GM23338 (cell line): ENCODE results near the gene PRSS57. TPM values are rescaled to one million over a fixed set of nuclear protein-coding genes. Genes with fewer than 3 reads are reported as not detected.

Source experiments
- ATAC-seq: fragments of 200-7000 bp; cut with Tn5 transposase; 3 replicates; pipeline ENCODE4 v1.9.1; 2020
- DNase-seq: peaks from one replicate; pipeline ENCODE4 v3.0.0-alpha.2; 2015; ENCODE audit warnings: low spot score
- H2AFZ ChIP-seq: fragments of 200-600 bp; sonication (generic); 2 replicates; pipeline ENCODE4 v1.8.0; 2016; ENCODE audit warnings: antibody characterized with exemption, mild to moderate bottlenecking, moderate library complexity
- H3F3A ChIP-seq: fragments of 200-600 bp; sonication (generic); replicated peaks from 2 replicates; pipeline ENCODE4 v1.8.0; 2017; ENCODE audit warnings: antibody characterized with exemption, mixed run types, low read depth
- H3K27ac ChIP-seq: fragments of 200-600 bp; sonication (generic); 2 replicates; pipeline ENCODE4 v1.6.1; 2016; ENCODE audit warnings: low read depth
- H3K27me3 ChIP-seq: fragments of 200-600 bp; sonication (generic); 2 replicates; pipeline ENCODE4 v1.8.0; 2016; ENCODE audit warnings: mild to moderate bottlenecking, mixed run types, moderate library complexity; ENCODE audit not compliant: insufficient read depth
- H3K36me3 ChIP-seq: fragments of 200-600 bp; sonication (generic); 2 replicates; pipeline ENCODE4 v1.8.0; 2016; ENCODE audit warnings: mild to moderate bottlenecking; ENCODE audit not compliant: insufficient read depth
- H3K4me1 ChIP-seq: fragments of 200-600 bp; sonication (generic); 2 replicates; pipeline ENCODE4 v1.8.0; 2016; ENCODE audit warnings: mild to moderate bottlenecking, moderate library complexity; ENCODE audit not compliant: insufficient read depth
- H3K4me2 ChIP-seq: fragments of 200-600 bp; sonication (generic); 2 replicates; pipeline ENCODE4 v1.7.1; 2017; ENCODE audit warnings: mixed run types
- H3K4me3 ChIP-seq: fragments of 200-600 bp; sonication (generic); 2 replicates; pipeline ENCODE4 v1.6.1; 2016; ENCODE audit warnings: mixed run types
- H3K79me2 ChIP-seq: fragments of 200-600 bp; sonication (generic); replicated peaks from 2 replicates; pipeline ENCODE4 v1.8.0; 2017; ENCODE audit warnings: mild to moderate bottlenecking; ENCODE audit not compliant: insufficient read depth
- H3K9me2 ChIP-seq: fragments of 200-600 bp; sonication (generic); 2 replicates; pipeline ENCODE4 v1.8.0; 2017; ENCODE audit not compliant: insufficient read depth
- H4K20me1 ChIP-seq: fragments of 200-600 bp; sonication (generic); replicated peaks from 2 replicates; pipeline ENCODE4 v1.8.0; 2017; ENCODE audit warnings: mild to moderate bottlenecking; ENCODE audit not compliant: insufficient read depth
- H3K27ac Mint-ChIP-seq: 2 replicates; pipeline ENCODE4 v1.8.0; 2020; ENCODE audit warnings: inconsistent platforms, mild to moderate bottlenecking, moderate library complexity, mixed read lengths
- H3K27me3 Mint-ChIP-seq: 3 replicates; pipeline ENCODE4 v1.8.0; 2022; ENCODE audit warnings: low read depth, mild to moderate bottlenecking, moderate library complexity, mixed read lengths, inconsistent platforms; ENCODE audit not compliant: insufficient read depth, poor library complexity
- H3K36me3 Mint-ChIP-seq: 3 replicates; pipeline ENCODE4 v1.8.0; 2021; ENCODE audit warnings: low read depth, mild to moderate bottlenecking, inconsistent platforms, moderate library complexity, mixed read lengths
- H3K4me1 Mint-ChIP-seq: 3 replicates; pipeline ENCODE4 v1.8.0; 2020; ENCODE audit warnings: mild to moderate bottlenecking, inconsistent platforms, mixed read lengths
- H3K4me3 Mint-ChIP-seq: 3 replicates; pipeline ENCODE4 v1.8.0; 2021; ENCODE audit warnings: moderate library complexity, mild to moderate bottlenecking, inconsistent platforms, mixed read lengths
- H3K9me3 Mint-ChIP-seq: 3 replicates; pipeline ENCODE4 v1.8.0; 2020; ENCODE audit warnings: moderate library complexity, mild to moderate bottlenecking, inconsistent platforms, mixed read lengths
- EZH2 ChIP-seq: fragments of 200-600 bp; sonication (generic); IDR thresholded peaks from one replicate; pipeline ENCODE4 v1.8.0; 2017; ENCODE audit warnings: antibody characterized with exemption, mild to moderate bottlenecking, low read depth; ENCODE audit not compliant: unreplicated experiment
- POLR2AphosphoS5 ChIP-seq: IDR thresholded peaks from 2 replicates; pipeline ENCODE4 v1.6.1; 2016; ENCODE audit warnings: antibody characterized with exemption, low read depth
- STAT1 ChIP-seq: IDR thresholded peaks from one replicate; pipeline ENCODE4 v1.6.1; 2016; ENCODE audit warnings: antibody characterized with exemption; ENCODE audit not compliant: unreplicated experiment
- ZNF114 ChIP-seq: fragments of 250-450 bp; sonication (Bioruptor Pico); IDR thresholded peaks from 2 replicates; pipeline ENCODE4 v1.5.0; 2020; ENCODE audit warnings: mild to moderate bottlenecking, moderate library complexity
- ZNF462 ChIP-seq: fragments of 250-450 bp; sonication (Bioruptor Pico); IDR thresholded peaks from 2 replicates; pipeline ENCODE4 v1.5.0; 2020; ENCODE audit warnings: mild to moderate bottlenecking, moderate library complexity
- polyA plus RNA-seq: library from polyadenylated mRNA; unstranded; fragments of >200 nt; fragmentation: Nextera tagmentation; extraction: Ambion mirVana; gene quantifications from 2 replicates; pipeline ENCODE4 v1.2.1, GENCODE V29; 2016
- total RNA-seq: library from RNA; depleted of rRNA; stranded (reverse); fragments of >200 nt; shearing (Covaris generic); gene quantifications from 2 replicates; pipeline ENCODE4 v1.2.3, GENCODE V29; 2014

The PRSS57 gene
- total and polyA plus RNA-seq, 2 experiments from 2014 or later, result 0.34 TPM; not detected in 1

- Mint-ChIP-seq H3K27ac (no peak overlapping the region), H3K4me1 (peaks cover 13% of the 10 kb centered on the region), H3K27me3 (peaks cover 11% of the 10 kb centered on the region), H3K36me3 (peaks cover 7% of the 10 kb centered on the region; the same call in 1 of the 3 replicates), H3K4me3 (peak overlapping the region; percentile 53; the same call in 2 of the 3 replicates), H3K9me3 (peaks cover 18% of the 10 kb centered on the region; the same call in 2 of the 3 replicates)
- Histone ChIP-seq H3K4me1 (peaks cover 10% of the 10 kb centered on the region; the same call in 1 of the 2 replicates), H3K4me3 (no peak overlapping the region), H3K27me3 (peaks cover 10% of the 10 kb centered on the region), H3K27ac (no peak overlapping the region), H3K9me2 (no peaks in the 10 kb centered on the region), H2AFZ (no peak overlapping the region), H3K36me3 (no peaks in the 10 kb centered on the region), H3F3A (0 out of 2 replicates have a peak, but pooled peaks cover 16% of the 10 kb centered on the region), H3K79me2 (no peaks in the 10 kb centered on the region), H3K4me2 (peak overlapping the region; percentile 38; the same call in 1 of the 2 replicates), H4K20me1 (0 out of 2 replicates have a peak, but pooled peaks cover 6% of the 10 kb centered on the region)
- ATAC-seq, result no peak
- TF ChIP-seq ZNF462 (CRISPR knock-in tag) (no peak), POLR2AphosphoS5 (no peak), EZH2 (no peak), ZNF114 (CRISPR knock-in tag) (no peak)
- DNase-seq, result no peak
These were observed 15.5 kb upstream of the PRSS57 start for GRCh38 chr19:710767-711166.

DNA sequence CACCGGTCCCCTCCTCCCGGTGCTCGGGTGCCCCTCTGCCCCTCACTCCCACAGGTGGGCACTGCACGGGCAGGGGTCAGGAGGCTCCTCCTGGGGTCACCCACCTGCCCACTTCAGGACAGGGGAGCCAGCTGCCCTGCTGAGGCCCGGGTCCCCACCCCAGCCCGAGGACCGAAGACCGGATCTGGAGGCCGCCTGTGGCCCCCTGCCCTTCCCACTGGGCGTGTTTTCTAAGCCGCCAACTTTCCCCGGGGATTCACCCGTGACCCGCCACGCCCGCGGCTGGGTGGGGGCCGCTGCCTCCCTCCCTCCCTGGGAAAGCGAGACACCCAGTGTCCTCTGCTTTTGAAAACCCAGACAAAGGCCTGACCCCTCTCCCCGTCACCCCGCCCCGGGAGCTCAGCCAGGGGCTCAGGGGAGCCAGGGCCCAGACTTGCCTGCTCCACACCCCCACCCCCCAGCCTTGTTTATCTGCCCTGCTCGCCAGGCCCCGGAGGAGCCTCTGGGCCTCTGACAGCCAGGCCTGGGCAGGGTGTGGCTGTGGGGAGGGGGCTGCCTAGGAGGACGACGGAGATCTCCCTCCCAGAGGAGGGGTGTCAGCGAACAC, 14.8 kb upstream of the PRSS57 start:
- Histone ChIP-seq H4K20me1 (0 out of 2 replicates have a peak, but pooled peaks cover 6% of the 10 kb centered on the region), H3K4me2 (peak overlapping the region; percentile 90), H3K4me3 (peak overlapping the region; percentile 69), H3K9me2 (no peaks in the 10 kb centered on the region), H3K4me1 (peaks cover 10% of the 10 kb centered on the region; the same call in 1 of the 2 replicates), H2AFZ (no peak overlapping the region; the same call in 1 of the 2 replicates), H3K27ac (no peak overlapping the region), H3K79me2 (no peaks in the 10 kb centered on the region), H3K27me3 (peaks cover 10% of the 10 kb centered on the region), H3K36me3 (no peaks in the 10 kb centered on the region), H3F3A (0 out of 2 replicates have a peak, but pooled peaks cover 16% of the 10 kb centered on the region)
- DNase-seq, result no peak
- peaks cover 13% of the 10 kb centered on the region for H3K4me1 Mint-ChIP-seq
- peaks cover 13% of the 10 kb centered on the region for H3K27me3 Mint-ChIP-seq
- ATAC-seq, result peak; percentile 30
- no peak for TF ChIP-seq STAT1
- peaks cover 12% of the 10 kb centered on the region; the same call in 2 of the 3 replicates for H3K9me3 Mint-ChIP-seq
- peaks cover 4% of the 10 kb centered on the region; the same call in 1 of the 3 replicates for H3K36me3 Mint-ChIP-seq
- H3K4me3 Mint-ChIP-seq, result no peak overlapping the region
- no peak overlapping the region for H3K27ac Mint-ChIP-seq
